Ovary (tissue), 3 donors: ENCODE data around the gene MORN5.

Experiments
- CTCF ChIP-seq, 3 donors: fragments of 450-650 bp in 2 of 3; fragments of 200-600 bp in 1 of 3; IDR thresholded peaks; one replicate each; pipeline versions ENCODE4 v1.5.1 to v1.8.0; 2016 to 2022; ENCODE audit warnings: antibody characterized with exemption in 3 of 3, mild to moderate bottlenecking in 1 of 3
- EP300 ChIP-seq: sonication (generic); formaldehyde crosslinking; IDR thresholded peaks from one replicate; pipeline ENCODE4 v1.6.1; 2017; ENCODE audit warnings: antibody characterized with exemption
- POLR2A ChIP-seq: fragments of 450-650 bp; IDR thresholded peaks from one replicate; pipeline ENCODE4 v1.6.1; 2017; ENCODE audit warnings: antibody characterized with exemption, mild to moderate bottlenecking, moderate library complexity
- donor health status: DM: no; HTN: no; CAD: no.

DNA sequence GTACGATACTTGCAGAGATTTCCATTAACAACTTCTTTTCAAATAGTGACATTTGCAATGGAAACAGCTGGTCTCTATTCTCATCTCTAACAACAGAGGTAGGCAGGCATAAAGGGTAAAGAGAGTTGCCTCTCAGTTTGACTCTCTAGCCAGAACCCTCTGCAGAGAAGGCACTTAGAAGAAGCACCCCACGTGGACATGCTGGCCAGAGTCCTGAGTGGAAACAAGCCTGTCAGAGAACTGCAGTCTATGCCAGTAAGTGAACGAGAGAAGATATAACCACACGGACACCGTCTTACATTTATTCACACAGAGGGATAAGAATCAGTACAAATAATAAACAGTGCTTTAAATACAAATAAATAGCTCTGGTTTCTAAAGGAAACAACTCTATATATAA is 80.0 kb downstream of the MORN5 start:
- TF ChIP-seq EP300: no peak
- TF ChIP-seq CTCF (IDR thresholded peaks at IDR 0.05): no peak
- no peak for TF ChIP-seq POLR2A
